ENCODE results near the gene CNTNAP4.

Gene CNTNAP4

GRCh38 chr16:76276745-76277438, at the start of gene CNTNAP4:
Gene CNTNAP4 (plus strand): TSS chr16:76277401. CDS start chr16:76277663, 262 bp downstream.
- DNase-seq (ENCODE audit: low read depth in 2 of 2) = no peak

DNA sequence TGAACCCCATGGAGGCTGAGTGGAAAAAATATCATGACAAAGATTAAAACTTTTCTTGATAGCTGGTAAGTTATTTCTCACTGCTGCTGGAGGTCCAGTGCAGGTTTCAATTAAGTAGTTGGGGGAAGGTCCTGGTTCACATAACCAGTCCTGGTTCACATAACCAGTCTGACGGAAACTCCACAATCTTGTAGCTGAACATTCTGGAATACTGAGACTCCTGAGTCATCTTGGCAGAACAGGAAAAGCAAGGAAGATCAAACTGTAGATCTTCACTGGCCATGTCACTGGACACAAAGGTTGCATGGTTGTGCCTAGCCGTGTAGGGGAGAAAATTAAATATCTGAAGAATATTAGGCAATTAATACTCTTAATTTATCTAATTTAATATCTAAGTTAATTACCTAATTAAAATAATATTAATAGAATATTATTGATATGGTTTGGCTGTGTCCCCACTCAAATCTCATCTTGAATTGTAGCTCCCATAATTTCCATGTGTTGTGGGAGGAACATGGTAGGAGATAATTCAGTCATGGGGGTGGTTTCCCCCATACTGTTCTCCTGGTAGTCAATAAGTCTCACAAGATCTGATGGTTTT, 48.6 kb upstream of the CNTNAP4 start:
- no peak for DNase-seq (ENCODE audit: low read depth in 2 of 2)

DNA sequence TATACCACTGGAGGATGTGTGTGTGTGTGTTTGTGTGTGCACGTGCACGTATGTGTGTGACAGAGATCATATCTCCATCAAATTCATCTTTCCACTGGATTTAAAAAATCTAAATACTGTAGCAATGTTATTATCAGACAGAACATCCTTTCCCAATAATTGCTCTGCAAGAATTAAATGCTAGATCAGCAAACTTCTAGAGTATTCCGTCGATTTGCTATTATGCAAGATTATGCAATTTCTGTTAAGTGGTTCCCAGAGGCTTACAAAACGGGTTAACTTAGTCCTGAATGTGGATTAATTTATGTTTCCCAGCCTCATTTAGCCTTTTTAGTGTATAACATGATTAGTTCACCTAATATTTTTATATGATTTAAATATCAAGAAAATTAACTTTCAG, 44.5 kb upstream of the CNTNAP4 start:
- DNase-seq (ENCODE audit: low read depth in 2 of 2) = no peak

GRCh38 chr16:76235025-76235424, 42.2 kb upstream of the CNTNAP4 start:
- DNase-seq (ENCODE audit: low read depth in 2 of 2) = no peak

DNA sequence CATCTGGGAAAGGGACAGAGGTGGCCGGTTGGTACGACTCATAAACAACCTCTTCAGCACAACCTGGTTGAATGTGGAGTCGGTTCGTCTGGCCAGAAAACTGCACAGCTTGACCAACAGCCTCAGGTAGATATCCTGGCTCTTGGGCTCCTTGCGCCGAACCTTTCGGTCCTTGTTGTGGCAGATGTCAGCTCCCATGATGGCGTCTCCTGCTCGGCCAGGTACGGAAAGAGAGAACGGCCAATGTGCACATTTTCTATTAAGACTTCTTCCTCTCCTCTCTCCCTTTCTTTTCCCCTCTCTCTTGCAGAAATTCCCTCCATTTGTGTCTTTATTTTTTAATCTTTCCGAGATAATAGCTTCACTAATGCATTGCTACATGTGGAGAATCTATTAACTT, 41.8 kb upstream of the CNTNAP4 start:
- DNase-seq (ENCODE audit: low read depth in 2 of 2) = no peak

DNA sequence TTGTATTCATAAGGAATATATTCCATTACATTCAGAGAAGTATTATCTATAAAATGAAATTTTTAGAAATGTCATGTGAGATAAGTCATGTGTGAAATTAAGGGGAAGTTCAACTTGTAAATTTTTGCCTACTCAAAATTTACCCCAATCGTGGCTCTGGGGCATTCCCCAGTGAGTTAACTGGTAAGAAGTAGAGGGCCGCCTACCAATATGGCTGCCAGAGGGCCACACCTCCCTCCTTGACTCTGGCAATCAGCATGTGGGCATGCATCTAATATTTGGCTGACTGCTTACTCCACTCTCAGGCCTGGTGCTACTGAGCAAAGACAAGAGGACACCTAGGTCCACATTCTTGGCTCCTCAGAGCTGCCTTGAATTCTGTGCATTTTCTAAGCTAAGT, 39.7 kb upstream of the CNTNAP4 start:
- no peak for DNase-seq (ENCODE audit: low read depth in 2 of 2)

GRCh38 chr16:76241755-76242154, 35.4 kb upstream of the CNTNAP4 start:
- DNase-seq (ENCODE audit: low read depth in 2 of 2) = no peak

DNA sequence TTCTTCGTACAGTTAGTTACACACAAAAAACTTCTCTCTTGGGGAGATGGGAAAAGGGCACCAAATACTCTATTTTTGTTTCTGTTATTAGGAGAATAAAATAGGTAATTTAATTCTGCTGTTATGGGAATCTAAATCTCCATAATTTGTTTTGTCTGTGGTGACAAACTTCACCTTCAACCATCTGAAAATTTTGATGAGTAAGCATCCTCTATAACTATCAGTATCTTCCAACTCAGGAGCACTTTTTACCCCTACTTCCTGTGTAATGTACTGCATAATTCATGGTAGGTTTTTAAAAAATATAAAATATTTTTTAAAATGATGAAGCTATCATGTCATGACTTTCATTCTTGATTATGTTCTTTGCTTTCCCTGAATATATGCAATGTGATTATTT, 33.6 kb upstream of the CNTNAP4 start:
- no peak for DNase-seq (ENCODE audit: low read depth in 2 of 2)

DNA sequence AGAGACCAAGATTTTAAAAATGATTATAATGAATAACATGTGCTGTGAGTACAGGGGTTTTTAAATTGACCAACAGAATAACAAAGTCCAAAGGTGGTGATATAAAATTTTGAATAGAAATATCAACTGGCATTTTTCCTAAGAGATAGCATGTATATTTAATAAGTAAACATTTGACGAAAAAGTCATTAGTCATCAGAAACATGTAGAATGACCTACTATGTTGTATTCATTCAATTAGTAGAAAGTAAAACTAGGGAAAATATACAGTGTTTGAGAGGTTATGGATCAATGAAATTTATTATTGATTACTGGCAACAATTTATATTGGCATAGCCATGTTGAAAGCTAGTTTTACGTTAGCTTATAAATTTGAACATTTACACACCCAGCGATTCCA, 30.6 kb upstream of the CNTNAP4 start:
- DNase-seq (ENCODE audit: low read depth in 2 of 2) = no peak

DNA sequence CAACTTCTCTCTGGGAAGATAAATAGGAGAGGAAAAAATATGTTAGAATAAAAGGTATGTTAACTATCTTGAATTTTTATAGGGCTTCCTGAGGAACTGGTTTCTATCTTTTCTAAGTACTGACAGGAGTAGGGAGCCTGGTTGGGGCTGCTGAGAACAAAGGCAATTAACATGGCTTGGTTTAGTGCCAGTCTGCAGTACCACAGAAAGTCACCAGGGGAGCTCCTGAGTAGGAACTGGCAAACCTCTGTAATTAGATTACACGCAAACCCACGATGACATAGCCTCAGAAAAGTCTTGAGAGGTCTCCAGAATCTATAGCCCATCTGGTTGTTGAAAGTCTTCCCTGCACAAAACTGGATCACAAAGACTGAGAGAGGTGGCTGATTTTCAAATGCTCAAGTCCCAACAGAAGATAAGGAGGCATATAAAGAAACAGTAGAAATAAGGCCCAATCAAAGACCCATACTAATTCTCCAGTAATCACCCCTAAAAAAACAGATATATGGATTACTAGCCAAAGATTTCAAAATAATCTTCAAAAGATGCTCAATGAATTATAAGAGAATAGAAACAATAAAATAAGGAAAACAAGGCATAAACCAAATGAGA, 11.7 kb upstream of the CNTNAP4 start:
- DNase-seq (ENCODE audit: low read depth in 2 of 2) = no peak

DNA sequence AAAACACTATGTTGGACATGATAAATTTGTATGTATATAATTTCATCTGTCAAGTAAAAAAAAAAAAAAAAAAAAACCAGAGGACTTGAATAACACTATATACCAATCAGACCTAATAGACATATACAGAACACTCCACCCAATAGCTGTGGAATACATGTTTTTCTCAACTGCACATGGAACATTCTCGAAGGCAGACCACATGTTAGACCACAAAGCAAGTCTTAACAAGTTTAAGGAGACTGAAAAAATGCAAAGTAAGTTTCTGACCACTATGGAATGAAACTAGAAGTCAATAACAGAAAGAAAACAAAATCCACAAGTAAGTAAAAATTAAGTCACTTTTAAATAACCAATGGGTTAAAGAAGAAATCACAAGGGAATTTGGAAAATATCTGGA, 8.4 kb upstream of the CNTNAP4 start:
- no peak for DNase-seq (ENCODE audit: low read depth in 2 of 2)

GRCh38 chr16:76277460-76278030, 344 bp downstream of the CNTNAP4 start:
- DNase-seq (ENCODE audit: low read depth in 2 of 2) = no peak

DNA sequence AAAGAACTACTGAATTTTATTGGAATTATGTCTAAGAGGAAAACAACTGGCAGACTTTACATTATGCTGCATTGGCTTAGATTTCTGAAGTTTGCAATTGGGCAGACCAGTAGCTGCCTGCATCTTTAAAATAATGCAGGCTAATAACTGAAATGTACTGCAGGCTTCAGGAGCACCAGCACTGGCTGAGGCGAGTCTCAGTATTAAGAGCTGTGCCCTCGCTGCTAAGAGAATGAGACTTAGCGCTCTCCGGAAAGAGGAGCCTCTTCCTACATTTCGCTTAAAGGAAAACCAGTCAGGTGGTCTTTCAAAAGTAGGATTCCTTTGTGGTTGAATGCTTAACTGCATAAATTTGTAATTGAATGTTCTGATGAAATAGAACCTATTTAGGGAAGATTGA, 885 bp downstream of the CNTNAP4 start:
- DNase-seq (ENCODE audit: low read depth in 2 of 2) = no peak

DNA sequence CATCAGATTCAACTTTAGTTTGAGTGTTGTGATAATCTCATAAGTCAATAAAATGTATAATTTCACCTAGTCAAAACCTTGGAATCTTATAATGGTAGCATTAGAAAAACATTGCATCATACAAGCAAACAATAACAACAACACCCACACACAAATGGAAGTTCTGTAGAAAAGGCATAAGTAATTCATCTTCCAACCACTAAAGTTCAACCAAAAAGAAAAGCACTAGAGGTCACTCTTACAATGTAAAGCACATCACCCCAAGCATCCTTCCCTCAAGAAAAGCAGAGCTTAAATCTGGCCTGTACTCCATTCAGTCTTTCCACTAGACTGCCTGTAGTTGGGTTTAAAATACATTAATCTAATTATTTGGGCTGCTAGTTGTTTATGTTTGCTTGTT, 1.8 kb downstream of the CNTNAP4 start:
- no peak for DNase-seq (ENCODE audit: low read depth in 2 of 2)

DNA sequence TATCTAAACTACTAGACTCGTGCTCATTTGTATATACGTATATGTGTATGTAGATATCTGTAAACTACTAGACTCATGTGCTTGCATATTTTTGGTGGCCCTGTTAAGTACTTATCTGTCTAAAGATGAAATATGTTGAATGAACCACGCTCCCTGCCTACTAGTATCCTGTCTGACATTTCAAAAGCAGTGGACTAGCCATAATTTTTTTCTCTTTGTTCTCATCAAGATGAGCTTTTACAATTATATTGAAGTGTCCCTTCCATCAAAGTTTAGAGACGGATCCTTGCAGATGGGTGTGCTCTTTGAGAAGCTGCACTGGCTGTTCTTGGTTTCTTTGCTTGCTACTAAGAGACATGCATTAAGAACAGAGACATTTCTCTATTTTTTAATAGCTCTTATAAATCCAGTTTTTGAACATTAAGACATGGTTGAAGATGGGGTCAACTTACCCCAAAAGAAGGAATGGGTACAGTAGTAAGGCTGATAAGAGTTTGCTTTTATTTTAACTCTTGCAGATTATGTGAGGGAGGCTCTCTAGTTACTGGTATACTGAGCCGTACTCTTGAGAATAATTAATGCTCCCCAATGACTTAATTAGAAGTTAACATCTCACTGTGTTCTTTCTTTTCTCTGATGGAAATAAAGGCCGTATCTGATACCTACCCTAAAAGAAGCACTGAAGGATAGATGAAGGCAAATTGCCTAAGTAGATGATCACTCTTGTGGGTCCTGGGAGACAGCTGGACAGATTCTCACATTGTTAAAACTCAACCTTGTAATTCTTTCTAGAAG, 3.4 kb downstream of the CNTNAP4 start:
- no peak for DNase-seq (ENCODE audit: low read depth in 2 of 2)

GRCh38 chr16:76287466-76287865, 10.3 kb downstream of the CNTNAP4 start:
- DNase-seq (ENCODE audit: low read depth in 2 of 2) = no peak

DNA sequence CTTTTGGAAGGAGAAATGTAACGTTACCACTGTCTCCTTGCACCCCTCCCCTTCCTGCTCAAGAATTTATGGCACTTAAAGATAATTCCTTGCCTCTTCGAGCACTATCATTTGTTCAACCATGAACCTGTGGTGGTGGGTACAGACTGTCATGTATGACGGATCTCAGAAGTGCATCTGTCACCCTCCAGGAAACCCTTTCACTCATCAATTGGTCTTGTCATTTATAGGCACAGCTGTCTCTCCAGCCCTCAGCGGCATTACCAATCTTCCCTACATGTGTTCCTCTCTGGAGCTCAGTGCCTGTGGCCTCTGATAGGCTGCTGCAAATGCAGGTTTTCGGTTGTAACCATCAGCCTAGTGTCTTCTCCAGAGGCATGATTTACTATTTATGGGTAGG, 15.0 kb downstream of the CNTNAP4 start:
- no peak for DNase-seq (ENCODE audit: low read depth in 2 of 2)

DNA sequence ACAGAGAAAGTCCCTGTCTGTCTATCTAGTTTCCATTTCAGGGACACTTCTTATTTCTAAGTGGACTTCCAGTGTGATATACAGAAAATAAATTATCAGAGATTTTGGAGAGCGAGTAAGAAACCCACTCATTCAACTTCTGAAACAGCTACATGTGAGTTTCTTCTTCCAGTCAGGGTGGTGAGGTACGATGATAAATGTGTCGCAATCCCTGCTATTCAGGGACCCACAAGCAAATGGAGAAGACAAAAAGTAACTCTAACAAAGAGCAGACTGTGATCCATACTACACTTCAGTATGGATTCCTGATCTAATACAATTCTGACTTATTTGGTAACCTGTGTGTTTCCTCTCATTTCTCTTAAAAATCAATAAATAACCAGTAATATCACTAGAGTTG, 16.8 kb downstream of the CNTNAP4 start:
- DNase-seq (ENCODE audit: low read depth in 2 of 2) = no peak

DNA sequence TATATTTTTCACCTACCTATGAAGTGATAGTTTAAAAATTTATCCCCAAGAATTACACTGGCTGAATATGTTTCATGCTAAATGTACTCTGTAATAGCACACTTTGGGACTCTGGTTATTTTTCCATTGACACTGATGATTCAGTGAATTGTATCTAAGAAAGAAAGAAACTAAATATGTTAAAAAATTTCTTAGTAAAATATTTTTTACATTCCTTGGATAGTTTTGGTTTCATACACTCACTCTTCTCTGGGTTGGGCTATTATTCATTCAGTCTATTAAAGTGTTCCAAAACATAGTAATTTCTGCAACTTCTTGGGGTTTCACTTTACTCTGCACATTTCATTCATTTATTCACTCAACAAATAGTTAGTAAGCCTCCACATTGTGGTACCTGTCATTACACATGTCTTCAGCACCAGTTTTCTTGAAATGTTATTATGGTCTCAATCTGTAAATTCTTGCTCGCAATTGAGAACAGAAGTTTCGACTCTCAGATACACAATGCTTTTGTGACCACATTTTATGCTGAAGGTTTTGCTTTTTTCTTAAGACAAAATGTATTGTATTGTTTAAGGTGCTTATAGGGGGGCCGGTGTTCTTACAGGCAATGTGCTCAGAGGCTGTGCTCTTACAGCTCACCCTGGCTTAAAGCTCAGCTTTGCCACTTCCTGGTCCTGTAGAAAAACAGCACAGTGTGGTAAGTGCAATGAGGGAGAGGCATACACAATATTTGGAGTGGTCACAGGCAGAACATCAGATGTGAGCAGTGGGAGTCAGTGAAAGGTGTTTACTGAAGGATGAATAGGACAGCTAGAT, 17.4 kb downstream of the CNTNAP4 start:
- DNase-seq (ENCODE audit: low read depth in 2 of 2) = no peak

DNA sequence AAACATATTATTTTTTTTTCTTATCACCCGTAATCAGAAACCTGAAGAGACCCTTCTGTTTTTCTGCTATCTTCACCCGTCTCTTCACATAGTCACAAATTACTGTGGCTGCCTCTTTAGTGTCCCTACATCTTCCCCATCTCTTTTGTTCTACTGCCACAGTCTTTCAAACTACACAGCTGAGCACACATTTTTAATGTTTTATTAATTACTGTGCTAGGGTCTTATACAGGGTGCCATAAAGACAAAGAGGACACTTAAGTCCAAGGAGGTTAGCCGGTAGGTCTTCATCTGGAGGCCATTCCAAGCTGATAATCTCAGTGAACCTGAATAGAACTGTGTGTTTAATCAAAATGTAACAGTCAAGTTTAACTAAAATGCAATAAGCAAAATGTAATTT, 20.7 kb downstream of the CNTNAP4 start:
- DNase-seq (ENCODE audit: low read depth in 2 of 2) = no peak

- no peak for DNase-seq (ENCODE audit: low read depth in 2 of 2)
These were observed 26.6 kb downstream of the CNTNAP4 start for GRCh38 chr16:76303637-76304314.

Data from stimulated activated CD4-positive, alpha-beta T cell treated with anti-CD3 and anti-CD28 coated beads, Interleukin-1b, Interleukin-23, amount 100 ng/mL, for 1 hour (primary cell).